ENCODE data around the gene RGS6. TPM values are rescaled to one million over a fixed set of nuclear protein-coding genes. Genes with fewer than 3 reads are reported as not detected.

RGS6 gene
- total RNA-seq, 1 donor: not detected

DNA sequence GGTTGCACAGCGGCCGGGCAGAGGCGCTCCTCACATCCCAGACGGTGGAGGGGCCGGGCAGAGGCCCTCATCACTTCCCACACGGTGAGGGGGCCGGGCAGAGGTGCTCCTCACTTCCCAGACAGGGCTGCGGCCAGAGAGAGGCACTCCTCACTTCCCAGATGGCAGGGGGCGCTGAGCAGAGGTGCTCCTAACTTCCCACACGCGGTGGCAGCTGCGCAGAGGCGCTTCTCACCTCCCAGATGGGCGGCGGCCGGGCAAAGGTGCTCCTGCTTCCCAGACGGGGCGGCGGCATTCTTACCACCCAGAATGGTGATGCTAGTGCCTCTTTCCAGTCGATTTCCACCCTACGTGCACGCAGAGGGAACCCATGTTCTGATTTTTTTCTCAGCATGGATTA is 304.4 kb downstream of the RGS6 start:
- Histone ChIP-seq H3K27me3 (ENCODE audit: insufficient read depth, low read length) (no peaks in the 10 kb centered on the region), H3K27ac (ENCODE audit: low read depth, low read length) (no peak overlapping the region), H3K4me1 (ENCODE audit: insufficient read depth, low read length) (no peaks in the 10 kb centered on the region), H3K79me2 (ENCODE audit: insufficient read depth, low read length) (no peaks in the 10 kb centered on the region), H4K20me1 (ENCODE audit: insufficient read depth, low read length) (no peaks in the 10 kb centered on the region), H3K4me2 (ENCODE audit: insufficient read depth, low read length) (no peak overlapping the region), H3K9me3 (ENCODE audit: low read depth, low read length) (no peaks in the 10 kb centered on the region), H3K36me3 (ENCODE audit: insufficient read depth, low read length) (no peaks in the 10 kb centered on the region), H3K4me3 (ENCODE audit: insufficient read depth, low read length) (no peak overlapping the region), H2AFZ (ENCODE audit: low read length) (no peak overlapping the region)
- DNase-seq (ENCODE audit: insufficient read length, low spot score, missing footprints): no peak
- TF ChIP-seq, protein P1, sequence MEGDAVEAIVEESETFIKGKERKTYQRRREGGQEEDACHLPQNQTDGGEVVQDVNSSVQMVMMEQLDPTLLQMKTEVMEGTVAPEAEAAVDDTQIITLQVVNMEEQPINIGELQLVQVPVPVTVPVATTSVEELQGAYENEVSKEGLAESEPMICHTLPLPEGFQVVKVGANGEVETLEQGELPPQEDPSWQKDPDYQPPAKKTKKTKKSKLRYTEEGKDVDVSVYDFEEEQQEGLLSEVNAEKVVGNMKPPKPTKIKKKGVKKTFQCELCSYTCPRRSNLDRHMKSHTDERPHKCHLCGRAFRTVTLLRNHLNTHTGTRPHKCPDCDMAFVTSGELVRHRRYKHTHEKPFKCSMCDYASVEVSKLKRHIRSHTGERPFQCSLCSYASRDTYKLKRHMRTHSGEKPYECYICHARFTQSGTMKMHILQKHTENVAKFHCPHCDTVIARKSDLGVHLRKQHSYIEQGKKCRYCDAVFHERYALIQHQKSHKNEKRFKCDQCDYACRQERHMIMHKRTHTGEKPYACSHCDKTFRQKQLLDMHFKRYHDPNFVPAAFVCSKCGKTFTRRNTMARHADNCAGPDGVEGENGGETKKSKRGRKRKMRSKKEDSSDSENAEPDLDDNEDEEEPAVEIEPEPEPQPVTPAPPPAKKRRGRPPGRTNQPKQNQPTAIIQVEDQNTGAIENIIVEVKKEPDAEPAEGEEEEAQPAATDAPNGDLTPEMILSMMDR (IDR thresholded peaks at IDR 0.05; ENCODE audit: extremely low read depth, low read depth, low read length): no peak

DNA sequence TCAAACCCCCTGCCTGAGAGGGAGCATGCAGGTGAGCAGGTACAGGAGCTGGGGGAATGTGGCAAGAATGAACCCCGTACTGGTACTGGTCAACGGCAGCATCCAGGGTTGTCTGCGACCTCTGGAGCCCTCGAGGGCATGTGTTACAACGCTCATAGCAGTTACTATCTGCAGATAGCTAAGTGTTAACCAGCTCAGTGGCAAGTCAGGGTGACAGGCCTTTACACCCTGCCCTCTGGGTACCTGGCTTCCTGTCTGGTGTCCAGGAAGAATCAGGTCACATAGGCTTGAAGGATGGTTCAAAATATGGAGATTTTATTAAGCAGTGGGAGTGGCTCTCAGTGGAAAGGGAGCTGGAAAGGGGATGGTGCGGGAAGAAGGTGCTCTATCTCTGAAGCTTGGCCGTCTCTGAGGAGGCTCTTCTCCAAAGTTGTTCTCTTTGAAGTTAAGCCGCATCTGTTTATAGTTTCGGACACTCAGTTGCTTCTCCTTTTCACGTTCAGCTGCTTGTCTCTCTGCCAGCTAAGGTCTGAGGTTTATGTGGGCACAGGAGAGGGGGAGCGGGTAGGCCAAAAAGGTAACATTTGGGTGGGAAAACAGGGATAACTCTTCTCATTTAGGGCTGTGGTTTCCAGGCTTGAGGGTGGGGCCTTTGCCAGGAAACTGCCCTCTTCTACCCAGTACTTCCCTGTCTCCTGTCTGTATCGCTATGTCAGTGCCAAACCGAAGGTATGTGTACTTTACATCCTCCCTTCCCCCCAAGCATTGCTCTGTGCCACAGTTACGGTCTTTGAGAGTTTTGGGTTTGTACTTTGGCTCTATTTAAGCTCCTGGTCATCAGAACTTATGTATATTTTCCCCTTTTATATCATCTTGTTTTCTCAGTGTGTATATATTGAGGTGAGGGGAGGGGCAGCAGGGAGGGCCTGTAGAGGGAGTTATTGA is 305.8 kb downstream of the RGS6 start:
- H3K9me3 ChIP-seq (ENCODE audit: low read depth, low read length): no peaks in the 10 kb centered on the region
- H3K4me1 ChIP-seq (ENCODE audit: insufficient read depth, low read length): no peaks in the 10 kb centered on the region
- H3K27me3 ChIP-seq (ENCODE audit: insufficient read depth, low read length): no peaks in the 10 kb centered on the region
- no peak for DNase-seq (ENCODE audit: insufficient read length, low spot score, missing footprints)
- no peak overlapping the region for H3K4me2 ChIP-seq (ENCODE audit: insufficient read depth, low read length)
- no peaks in the 10 kb centered on the region for H3K36me3 ChIP-seq (ENCODE audit: insufficient read depth, low read length)
- TF ChIP-seq, protein P1 (IDR thresholded peaks at IDR 0.05; ENCODE audit: extremely low read depth, low read depth, low read length): no peak
- no peak overlapping the region for H3K27ac ChIP-seq (ENCODE audit: low read depth, low read length)
- H4K20me1 ChIP-seq (ENCODE audit: insufficient read depth, low read length): no peaks in the 10 kb centered on the region
- no peak overlapping the region for H3K4me3 ChIP-seq (ENCODE audit: insufficient read depth, low read length)
- H3K79me2 ChIP-seq (ENCODE audit: insufficient read depth, low read length): no peaks in the 10 kb centered on the region
- no peak overlapping the region for H2AFZ ChIP-seq (ENCODE audit: low read length)

DNA sequence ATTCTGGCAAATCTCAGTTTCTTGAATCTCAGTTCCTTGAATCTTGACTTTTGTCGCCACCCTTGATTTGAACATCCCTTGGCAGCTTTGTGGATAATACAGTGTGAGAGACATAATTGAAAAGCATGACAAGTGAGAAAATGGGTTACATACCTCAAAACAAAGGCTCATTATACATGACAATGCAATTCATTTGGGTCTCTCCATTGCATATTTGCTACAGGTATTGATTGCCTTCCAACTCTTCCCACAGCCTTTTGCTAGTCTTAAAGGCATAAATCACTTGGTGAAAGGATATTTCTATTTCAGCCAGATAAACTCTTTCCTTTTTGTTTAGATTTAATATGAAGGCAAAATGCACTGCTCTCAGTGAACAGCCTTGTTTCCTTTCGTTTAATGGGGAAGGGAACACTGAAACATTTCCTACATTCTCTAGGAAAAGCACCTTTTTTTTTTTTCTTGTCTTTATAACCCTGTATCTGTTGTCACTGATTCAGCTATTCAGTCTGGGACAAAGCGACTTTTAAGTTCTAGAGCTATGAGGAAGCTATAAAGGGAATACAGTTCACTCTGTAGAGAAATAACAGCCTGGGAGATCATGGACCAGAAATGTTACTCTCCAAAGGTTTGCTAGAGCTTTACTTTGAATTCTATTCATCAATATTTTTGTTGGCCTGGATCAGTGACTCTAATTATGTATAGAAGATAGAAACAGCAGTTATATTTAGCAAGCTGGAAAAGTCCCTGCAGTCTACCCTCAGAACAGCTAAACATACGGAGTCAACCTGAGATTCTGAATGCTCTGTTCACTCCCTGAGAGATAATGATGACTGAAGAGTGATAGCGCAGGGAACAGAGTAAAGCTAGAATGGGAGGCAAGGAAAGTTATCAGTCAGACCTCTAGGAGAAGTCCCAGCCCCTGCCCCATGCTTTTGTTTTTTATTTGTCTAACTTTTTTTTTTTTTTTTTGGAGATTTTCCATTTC is 311.4 kb downstream of the RGS6 start:
- Histone ChIP-seq H3K27me3 (ENCODE audit: insufficient read depth, low read length) (no peaks in the 10 kb centered on the region), H3K79me2 (ENCODE audit: insufficient read depth, low read length) (no peaks in the 10 kb centered on the region), H3K27ac (ENCODE audit: low read depth, low read length) (no peak overlapping the region), H3K4me3 (ENCODE audit: insufficient read depth, low read length) (no peak overlapping the region), H3K36me3 (ENCODE audit: insufficient read depth, low read length) (no peaks in the 10 kb centered on the region), H3K9me3 (ENCODE audit: low read depth, low read length) (no peaks in the 10 kb centered on the region), H3K4me2 (ENCODE audit: insufficient read depth, low read length) (no peak overlapping the region), H3K4me1 (ENCODE audit: insufficient read depth, low read length) (no peaks in the 10 kb centered on the region), H4K20me1 (ENCODE audit: insufficient read depth, low read length) (no peaks in the 10 kb centered on the region), H2AFZ (ENCODE audit: low read length) (no peak overlapping the region)
- TF ChIP-seq, protein P1 (IDR thresholded peaks at IDR 0.05; ENCODE audit: extremely low read depth, low read depth, low read length): no peak
- DNase-seq (ENCODE audit: insufficient read length, low spot score, missing footprints): no peak

Measured in osteoblast (primary cell).